GM19455 (cell line): Measurements from ENCODE around the gene KISS1R.
"Not testable (repeated sequence)": the region's sequence is repeated elsewhere in the genome, so short reads cannot be mapped to it uniquely, and the experiment has no call there.

Source experiments
- ATAC-seq: cut with Tn5 transposase; IDR thresholded peaks from one replicate; pipeline ENCODE4 v1.9.1; 2021; ENCODE audit not compliant: unreplicated experiment

Gene KISS1R

GRCh38 chr19:917323-918151, at the start of gene KISS1R:
KISS1R (plus strand) TSS chr19:917333; CDS start chr19:917503, 170 bp downstream.
- ATAC-seq, result no peak

GRCh38 chr19:867855-868457, 49.2 kb upstream of the KISS1R start:
- ATAC-seq, result no peak

- no peak for ATAC-seq
Measured at GRCh38 chr19:868458-869244, 48.5 kb upstream of the KISS1R start.

DNA sequence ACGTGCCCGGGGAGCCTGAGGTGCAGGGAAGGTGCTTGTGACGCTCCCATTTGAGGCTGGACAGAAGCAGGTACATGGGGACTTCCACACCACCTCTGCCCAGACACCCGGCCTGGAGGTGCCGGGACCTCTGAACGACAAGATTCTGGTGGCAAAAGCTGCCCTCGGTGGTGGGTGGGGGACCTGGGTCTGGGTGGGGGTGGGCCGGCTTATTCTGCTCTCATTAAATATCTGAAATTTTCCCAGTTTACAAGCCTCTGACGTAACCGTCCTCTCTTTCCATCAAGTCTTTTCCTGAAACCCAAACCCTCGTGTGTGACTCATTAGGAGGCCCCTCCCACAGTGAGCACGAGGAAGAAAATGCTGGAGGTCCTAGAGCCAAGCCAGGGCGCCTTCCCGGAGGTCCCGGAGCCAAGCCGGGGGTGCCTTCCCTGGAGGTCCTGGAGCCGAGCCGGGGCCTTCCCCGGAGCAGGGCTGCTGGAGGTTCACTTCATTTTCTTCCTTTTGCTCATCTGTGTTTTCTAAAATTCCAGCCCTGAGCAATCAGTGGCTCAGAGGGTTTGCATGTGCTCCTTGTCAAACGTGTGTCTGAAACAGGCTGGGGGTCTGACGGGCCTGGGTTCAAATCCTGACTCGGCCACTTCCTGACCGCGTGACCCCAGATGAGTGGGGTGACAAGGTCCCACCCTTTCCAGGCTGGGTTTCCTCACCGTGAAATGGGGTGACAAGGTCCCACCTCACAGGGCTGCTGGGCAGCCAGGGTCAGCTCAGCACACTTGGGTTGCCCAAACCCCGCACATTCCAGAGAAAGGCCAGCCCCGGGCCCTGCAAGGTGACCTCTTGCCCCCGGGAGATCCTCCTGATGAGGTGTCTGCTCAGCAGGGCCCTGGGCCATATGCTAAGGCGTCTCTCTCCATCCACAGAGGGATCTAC, 47.6 kb upstream of the KISS1R start:
- ATAC-seq, result no peak

DNA sequence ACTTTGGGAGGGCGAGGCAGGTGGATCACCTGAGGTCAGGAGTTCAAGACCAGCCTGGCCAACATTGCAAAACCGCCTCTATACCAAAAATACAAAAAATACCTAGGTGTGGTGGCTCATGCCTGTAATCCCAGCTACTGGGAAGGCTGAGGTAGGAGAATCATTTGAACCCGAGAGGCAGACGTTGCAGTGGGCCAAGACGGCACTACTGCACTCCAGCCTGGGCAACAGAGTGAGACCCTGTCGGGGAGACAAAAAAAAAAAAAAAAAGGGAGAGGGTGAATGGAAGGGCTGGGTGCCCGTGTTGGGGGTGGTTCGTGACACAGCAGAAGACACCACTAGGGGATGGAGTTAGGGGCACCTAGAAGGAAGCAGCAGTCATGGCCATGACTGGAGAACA, 46.8 kb upstream of the KISS1R start:
- ATAC-seq, result no peak

DNA sequence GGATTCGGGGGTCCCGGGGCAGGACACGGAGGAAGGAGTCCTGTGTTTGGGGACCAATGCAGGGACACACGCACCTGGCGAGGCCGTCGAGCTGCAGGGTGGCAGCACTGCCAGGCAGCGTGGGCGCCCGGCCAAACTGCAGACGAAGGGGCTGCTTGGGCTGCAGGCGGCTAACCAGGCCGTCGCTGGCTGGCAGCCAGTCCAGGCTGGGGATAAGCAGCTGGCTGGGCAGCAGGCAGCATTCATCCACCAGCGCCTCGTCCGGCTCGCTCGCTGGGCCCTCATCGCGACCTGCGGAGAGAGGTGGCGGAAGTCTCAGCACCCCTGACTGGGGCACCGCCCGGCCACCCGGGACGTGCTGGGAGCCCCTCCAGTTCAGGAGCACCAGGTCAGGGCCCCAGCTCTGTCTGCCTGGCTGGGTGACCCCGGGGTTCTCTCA, 46.2 kb upstream of the KISS1R start:
- no peak for ATAC-seq

- no peak for ATAC-seq
Measured at GRCh38 chr19:871446-872265, 45.5 kb upstream of the KISS1R start.

DNA sequence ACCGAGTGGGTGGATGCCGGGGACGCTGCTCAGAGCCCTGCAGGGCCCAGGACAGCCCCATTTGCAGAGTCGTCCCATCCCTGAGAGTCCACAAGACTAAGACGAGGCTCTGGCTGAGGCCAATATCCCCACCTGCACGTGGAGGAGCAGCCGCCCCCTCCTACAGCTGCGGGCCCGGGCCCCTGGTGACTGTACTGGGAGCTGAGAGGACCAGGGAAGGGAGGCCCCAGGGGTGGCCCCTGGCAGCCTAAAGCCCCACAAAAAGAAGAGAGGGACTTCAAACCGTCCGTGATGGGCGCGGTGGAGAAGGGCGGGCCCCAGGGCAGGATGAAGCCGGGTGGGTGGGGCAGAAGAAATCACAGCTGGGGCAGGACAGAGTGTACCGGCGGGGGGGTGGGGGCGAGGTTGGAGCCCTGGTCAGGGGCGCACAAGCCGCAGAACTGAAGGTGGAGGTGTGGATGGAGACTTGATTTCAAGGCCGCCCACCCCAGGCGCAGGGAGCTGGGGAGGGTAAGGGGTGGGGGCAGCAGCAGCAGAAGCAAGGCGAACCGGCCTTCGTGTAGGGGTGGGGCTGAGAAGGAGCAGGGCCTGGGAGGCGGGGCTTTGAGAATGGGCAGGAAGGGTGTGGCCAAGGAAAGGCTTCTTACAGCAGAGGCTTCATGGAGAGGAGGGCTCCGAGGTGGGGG, 44.7 kb upstream of the KISS1R start:
- ATAC-seq, result peak; percentile 41

GRCh38 chr19:873084-873483, 44.0 kb upstream of the KISS1R start:
- ATAC-seq, result no peak

DNA sequence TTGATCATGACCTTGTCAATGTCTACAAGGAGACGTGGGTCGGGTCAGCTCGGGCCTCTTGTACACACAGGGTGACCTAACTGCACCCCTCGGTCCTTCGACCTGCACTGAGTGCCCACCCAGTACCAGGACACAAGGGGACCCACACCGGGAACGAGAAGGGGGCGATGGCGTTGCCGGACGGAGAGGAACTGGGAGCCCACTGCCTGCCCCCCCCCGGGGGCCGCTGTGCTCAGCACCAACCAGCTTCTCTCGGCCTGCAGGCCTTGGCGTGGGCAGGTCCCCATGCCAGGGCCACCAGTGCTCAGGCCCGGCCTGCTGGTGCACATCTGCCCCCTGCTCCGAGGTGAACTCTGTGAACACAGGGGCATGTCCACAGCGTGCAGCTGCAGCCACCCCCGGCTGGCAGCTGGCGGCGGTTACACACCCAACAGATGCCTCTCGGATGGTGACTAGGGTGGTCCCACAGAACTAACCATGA, 43.5 kb upstream of the KISS1R start:
- ATAC-seq, result no peak

GRCh38 chr19:875265-875879, 41.8 kb upstream of the KISS1R start:
- ATAC-seq, result no peak

GRCh38 chr19:876089-876488, 41.0 kb upstream of the KISS1R start:
- ATAC-seq, result no peak

- no peak for ATAC-seq
Measured at GRCh38 chr19:876780-877314, 40.3 kb upstream of the KISS1R start.

- ATAC-seq, result not testable (repeated sequence)
Measured at GRCh38 chr19:877992-878660, 39.0 kb upstream of the KISS1R start.

DNA sequence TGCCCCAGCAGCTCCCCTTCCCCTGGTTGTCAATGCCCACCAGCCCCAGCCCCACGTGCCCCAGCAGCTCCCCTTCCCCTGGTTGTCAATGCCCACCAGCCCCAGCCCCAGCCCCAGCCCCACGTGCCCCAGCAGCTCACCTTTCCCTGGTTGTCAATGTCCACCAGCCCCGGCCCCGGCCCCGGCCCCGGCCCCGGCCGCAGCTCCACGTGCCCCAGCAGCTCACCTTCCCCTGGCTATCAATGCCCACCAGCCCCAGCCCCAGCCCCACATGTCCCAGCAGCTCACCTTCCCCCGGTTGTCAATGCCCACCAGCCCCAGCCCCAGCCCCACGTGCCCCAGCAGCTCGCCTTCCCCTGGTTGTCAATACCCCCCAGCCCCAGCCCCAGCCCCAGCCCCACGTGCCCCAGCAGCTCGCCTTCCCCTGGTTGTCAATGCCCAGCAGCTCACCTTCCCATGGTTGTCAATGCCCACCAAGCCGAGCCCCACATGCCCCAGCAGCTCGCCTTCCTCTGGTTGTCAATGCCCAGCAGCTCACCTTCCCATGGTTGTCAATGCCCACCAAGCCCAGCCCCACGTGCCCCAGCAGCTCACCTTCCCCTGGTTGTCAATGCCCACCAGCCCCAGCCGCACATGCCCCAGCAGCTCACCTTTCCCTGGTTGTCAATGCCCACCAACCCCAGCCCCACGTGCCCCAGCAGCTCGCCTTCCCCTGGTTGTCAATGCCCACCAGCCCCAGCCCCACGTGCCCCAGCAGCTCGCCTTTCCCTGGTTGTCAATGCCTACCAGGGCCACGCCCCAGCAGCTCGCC, 38.2 kb upstream of the KISS1R start:
- not testable (repeated sequence) for ATAC-seq

DNA sequence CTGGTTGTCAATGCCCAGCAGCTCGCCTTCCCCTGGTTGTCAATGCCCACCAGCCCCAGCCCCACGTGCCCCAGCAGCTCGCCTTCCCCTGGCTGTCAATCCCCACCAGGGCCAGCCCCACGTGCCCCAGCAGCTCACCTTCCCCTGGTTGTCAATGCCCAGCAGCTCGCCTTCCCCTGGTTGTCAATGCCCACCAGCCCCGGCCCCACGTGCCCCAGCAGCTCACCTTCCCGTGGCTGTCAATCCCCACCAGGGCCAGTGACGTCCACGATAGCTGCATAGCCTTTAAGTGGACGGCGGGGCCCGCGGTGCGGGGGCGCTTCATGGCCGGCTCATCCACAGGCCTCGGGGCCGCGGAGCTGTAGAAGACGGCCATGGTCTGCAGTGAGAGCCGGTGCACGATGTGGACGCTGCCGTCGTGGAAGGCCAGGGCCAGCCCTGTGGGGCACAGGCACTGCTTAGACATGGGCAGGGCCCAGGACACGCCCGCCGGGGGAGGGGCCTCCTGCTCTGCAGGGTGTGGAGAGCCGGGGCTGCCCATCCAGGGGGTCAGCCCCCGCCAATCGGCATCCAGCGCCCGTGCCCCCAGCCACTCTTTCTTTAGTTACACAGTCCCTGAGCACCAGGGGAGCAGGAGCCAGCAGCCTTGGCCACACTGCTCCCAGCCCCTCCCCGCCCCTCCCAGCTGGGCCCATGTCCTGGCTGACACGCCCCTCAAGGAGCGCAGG, 37.3 kb upstream of the KISS1R start:
- no peak for ATAC-seq
